GM12875 (cell line): ENCODE measurements around the gene PPP1R16B.

Experiments used
- H3K4me3 ChIP-seq: one replicate; pipeline ENCODE4 v1.5.1; 2011; ENCODE audit warnings: low read depth, low read length, control low read depth
- CTCF ChIP-seq: IDR thresholded peaks from 2 replicates; pipeline ENCODE4 v1.5.1; 2011; ENCODE audit warnings: low read depth, mild to moderate bottlenecking, control low read depth, inconsistent platforms, low read length, moderate library complexity, borderline replicate concordance; ENCODE audit not compliant: insufficient read depth

PPP1R16B gene

GRCh38 chr20:38892091-38892981, 86.8 kb downstream of the PPP1R16B start:
- TF ChIP-seq CTCF = no peak
- no peak overlapping the region for H3K4me3 ChIP-seq

- no peak overlapping the region for H3K4me3 ChIP-seq
- TF ChIP-seq CTCF = no peak
These were observed 87.6 kb downstream of the PPP1R16B start for GRCh38 chr20:38893056-38893564.

GRCh38 chr20:38893565-38894090, 88.1 kb downstream of the PPP1R16B start:
- peak; percentile 98 for TF ChIP-seq CTCF
- no peak overlapping the region for H3K4me3 ChIP-seq

GRCh38 chr20:38894091-38894847, 88.8 kb downstream of the PPP1R16B start:
- no peak overlapping the region for H3K4me3 ChIP-seq
- no peak for TF ChIP-seq CTCF

- TF ChIP-seq CTCF = no peak
- H3K4me3 ChIP-seq = no peak overlapping the region
These were observed 89.8 kb downstream of the PPP1R16B start for GRCh38 chr20:38895098-38895949.

- H3K4me3 ChIP-seq = no peak overlapping the region
- no peak for TF ChIP-seq CTCF
These were observed 90.6 kb downstream of the PPP1R16B start for GRCh38 chr20:38896009-38896594.
